ENCODE results near the gene APMAP. TPM values are rescaled to one million over a fixed set of nuclear protein-coding genes. Genes with fewer than 3 reads are reported as not detected.

Gene APMAP
- total RNA-seq, 1 experiment from 2014 or later = 75.3 TPM

GRCh38 chr20:24986436-24987015 lies 6.0 kb downstream of the APMAP start:
- no peak overlapping the region for H3K27ac Mint-ChIP-seq (ENCODE audit: low read depth, unreplicated experiment)
- no peaks in the 10 kb centered on the region for H3K9me3 Mint-ChIP-seq (ENCODE audit: unreplicated experiment)

GRCh38 chr20:24985802-24986201 lies 6.7 kb downstream of the APMAP start:
- H3K36me3 Mint-ChIP-seq (ENCODE audit: insufficient read depth, unreplicated experiment) = peaks cover 38% of the 10 kb centered on the region
- CTCF ChIA-PET = interaction anchor here (0.9 to 3.8 kb wide), 4 partner anchors 9 to 413 kb away, joined by 3 to 15 read pairs (median 4); no protein-coding TSS in a partner anchor
- no peak overlapping the region for H3K4me3 Mint-ChIP-seq (ENCODE audit: unreplicated experiment)
- TF ChIP-seq CTCF (IDR thresholded peaks at IDR 0.05; ENCODE audit: unreplicated experiment) = no peak
- intact Hi-C loops (cut with micrococcal nuclease) = no loop called here
- no peak overlapping the region for H3K27ac Mint-ChIP-seq (ENCODE audit: low read depth, unreplicated experiment)
- peaks cover 29% of the 10 kb centered on the region for H3K4me1 Mint-ChIP-seq (ENCODE audit: insufficient read depth, unreplicated experiment)
- H3K27me3 Mint-ChIP-seq (ENCODE audit: insufficient read depth, unreplicated experiment) = no peaks in the 10 kb centered on the region
- no peaks in the 10 kb centered on the region for H3K9me3 Mint-ChIP-seq (ENCODE audit: unreplicated experiment)
- no peak for DNase-seq (ENCODE audit: unreplicated experiment)
- POLR2A ChIA-PET = interaction anchor here (1.9 kb wide), 1 partner anchor 8 kb away, joined by 4 read pairs; no protein-coding TSS in a partner anchor
- BruUV-seq (replicated peaks) = no TSS peak

More at GRCh38 chr20:24986436-24987015, 6.0 kb downstream of the APMAP start:
- intact Hi-C loops (cut with micrococcal nuclease) = no loop called here
- no peak for TF ChIP-seq CTCF (IDR thresholded peaks at IDR 0.05; ENCODE audit: unreplicated experiment)
- ChIA-PET POLR2A (interaction anchor here (1.0 to 1.9 kb wide), 3 partner anchors 9 to 34 kb away, joined by 4 to 5 read pairs (median 4); no protein-coding TSS in a partner anchor), CTCF (interaction anchor here (0.6 to 1.6 kb wide), 5 partner anchors 56 to 1048 kb away, joined by 3 to 5 read pairs (median 3); no protein-coding TSS in a partner anchor)
- Mint-ChIP-seq H3K36me3 (ENCODE audit: insufficient read depth, unreplicated experiment) (peaks cover 32% of the 10 kb centered on the region), H3K4me3 (ENCODE audit: unreplicated experiment) (no peak overlapping the region), H3K27me3 (ENCODE audit: insufficient read depth, unreplicated experiment) (no peaks in the 10 kb centered on the region), H3K4me1 (ENCODE audit: insufficient read depth, unreplicated experiment) (peaks cover 36% of the 10 kb centered on the region)
- no peak for DNase-seq (ENCODE audit: unreplicated experiment)
- no TSS peak for BruUV-seq (replicated peaks)

GRCh38 chr20:24984961-24985640 lies 7.5 kb downstream of the APMAP start:
- CTCF ChIA-PET = interaction anchor here (0.7 to 3.8 kb wide), 5 partner anchors 9 to 335 kb away, joined by 3 to 15 read pairs (median 5); no protein-coding TSS in a partner anchor
- TF ChIP-seq CTCF (IDR thresholded peaks at IDR 0.05; ENCODE audit: unreplicated experiment) = no peak
- Mint-ChIP-seq H3K27me3 (ENCODE audit: insufficient read depth, unreplicated experiment) (no peaks in the 10 kb centered on the region), H3K36me3 (ENCODE audit: insufficient read depth, unreplicated experiment) (peaks cover 45% of the 10 kb centered on the region), H3K27ac (ENCODE audit: low read depth, unreplicated experiment) (no peak overlapping the region), H3K4me1 (ENCODE audit: insufficient read depth, unreplicated experiment) (peaks cover 22% of the 10 kb centered on the region), H3K9me3 (ENCODE audit: unreplicated experiment) (no peaks in the 10 kb centered on the region), H3K4me3 (ENCODE audit: unreplicated experiment) (no peak overlapping the region)
- POLR2A ChIA-PET = no interaction called here
- no TSS peak for BruUV-seq (replicated peaks)
- DNase-seq (ENCODE audit: unreplicated experiment) = no peak
- intact Hi-C loops (cut with micrococcal nuclease) = no loop called here

DNA sequence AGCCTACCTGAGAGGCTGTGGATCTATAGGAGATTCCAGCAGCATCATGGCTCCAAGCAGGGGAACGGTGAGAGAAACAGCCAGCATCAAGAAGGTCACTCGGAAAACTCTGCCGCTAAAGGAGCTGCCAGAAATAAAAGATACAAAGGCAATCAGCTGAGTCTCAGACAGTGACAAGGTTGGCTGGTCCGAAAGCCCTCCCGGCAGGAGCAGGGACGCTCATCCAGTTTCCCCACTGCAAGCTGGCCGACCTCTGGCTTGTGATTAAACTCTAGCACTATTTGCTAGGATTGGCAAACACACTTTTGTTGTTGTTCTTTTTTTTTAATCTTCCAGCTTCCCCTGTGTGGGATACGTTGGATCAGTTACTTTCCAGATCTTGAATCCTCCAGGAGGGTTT lies 8.7 kb downstream of the APMAP start:
- H3K27me3 Mint-ChIP-seq (ENCODE audit: insufficient read depth, unreplicated experiment) = no peaks in the 10 kb centered on the region
- CTCF ChIA-PET = interaction anchor here (0.5 to 3.8 kb wide), 6 partner anchors 11 to 353 kb away, joined by 3 to 15 read pairs (median 4); no protein-coding TSS in a partner anchor
- H3K9me3 Mint-ChIP-seq (ENCODE audit: unreplicated experiment) = no peaks in the 10 kb centered on the region

More for the DNA sequence above, 8.7 kb downstream of the APMAP start:
- Mint-ChIP-seq H3K4me3 (ENCODE audit: unreplicated experiment) (no peak overlapping the region), H3K36me3 (ENCODE audit: insufficient read depth, unreplicated experiment) (peaks cover 52% of the 10 kb centered on the region), H3K4me1 (ENCODE audit: insufficient read depth, unreplicated experiment) (peaks cover 20% of the 10 kb centered on the region), H3K27ac (ENCODE audit: low read depth, unreplicated experiment) (no peak overlapping the region)
- intact Hi-C loops (cut with micrococcal nuclease) = no loop called here
- TF ChIP-seq CTCF (IDR thresholded peaks at IDR 0.05; ENCODE audit: unreplicated experiment) = no peak
- no TSS peak for BruUV-seq (replicated peaks)
- DNase-seq (ENCODE audit: unreplicated experiment) = no peak
- POLR2A ChIA-PET = interaction anchor here (1.2 to 1.3 kb wide), 2 partner anchors 8 to 9 kb away, joined by 3 read pairs; no protein-coding TSS in a partner anchor

Measured in MCF 10A (cell line).